CD4-positive, alpha-beta T cell treated with Interleukin-6 at 100 ng/mL for 8 hours (primary cell): ENCODE data around the gene RAPGEF4.
"Not testable (repeated sequence)": the region's sequence is repeated elsewhere in the genome, so short reads cannot be mapped to it uniquely, and the experiment has no call there.

ENCODE experiments used
- DNase-seq: peaks from one replicate; pipeline ENCODE4 v3.0.0-alpha.2; 2020; ENCODE audit warnings: mixed read lengths, low spot score

Gene RAPGEF4

DNA sequence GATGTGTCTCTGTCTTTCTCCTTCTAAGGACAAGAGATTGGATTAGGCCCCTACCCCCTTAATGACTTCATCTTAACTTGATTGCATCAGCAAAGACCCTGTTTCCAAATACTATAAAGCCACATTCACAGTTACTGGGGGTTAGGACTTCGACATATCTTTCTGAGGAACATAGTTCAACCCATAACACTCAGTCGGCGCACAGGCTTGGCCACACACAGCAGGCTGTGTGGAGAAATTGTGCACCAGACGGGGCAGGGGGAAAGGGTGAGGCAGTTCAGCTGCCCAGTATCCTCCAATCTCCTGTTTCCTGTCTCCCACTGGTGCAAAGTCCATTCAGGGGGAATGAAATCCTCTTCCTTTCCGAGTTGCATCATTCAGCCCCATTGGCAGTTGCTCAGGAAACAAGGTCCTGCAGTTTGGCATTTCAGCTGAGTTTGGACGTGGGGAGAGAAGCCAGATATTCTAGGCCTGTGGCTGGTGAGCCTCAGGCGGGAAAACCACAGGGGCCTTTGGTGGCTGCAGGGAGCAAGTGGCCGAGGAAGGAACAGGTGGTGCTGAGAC is 9.4 kb upstream of the RAPGEF4 start:
- DNase-seq = no peak

DNA sequence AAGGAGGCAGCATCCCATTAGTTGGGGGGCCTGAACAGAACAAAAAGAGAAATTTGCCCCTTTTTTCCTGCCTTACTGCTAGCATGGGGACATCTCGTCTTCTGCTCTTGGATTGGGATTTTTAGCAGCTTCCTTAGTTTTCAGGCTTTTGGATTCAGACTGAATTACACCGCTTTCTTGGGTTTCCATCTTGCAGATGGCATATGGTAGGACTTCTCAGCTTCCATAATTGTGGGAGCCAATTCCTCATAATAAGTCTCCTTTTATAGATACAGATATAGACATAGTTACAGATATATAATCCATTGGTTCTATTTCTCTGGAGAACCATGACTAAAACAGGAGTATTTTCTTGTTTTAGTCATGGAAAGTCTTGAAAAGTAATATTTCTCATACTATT is 5.2 kb upstream of the RAPGEF4 start:
- DNase-seq = no peak

DNA sequence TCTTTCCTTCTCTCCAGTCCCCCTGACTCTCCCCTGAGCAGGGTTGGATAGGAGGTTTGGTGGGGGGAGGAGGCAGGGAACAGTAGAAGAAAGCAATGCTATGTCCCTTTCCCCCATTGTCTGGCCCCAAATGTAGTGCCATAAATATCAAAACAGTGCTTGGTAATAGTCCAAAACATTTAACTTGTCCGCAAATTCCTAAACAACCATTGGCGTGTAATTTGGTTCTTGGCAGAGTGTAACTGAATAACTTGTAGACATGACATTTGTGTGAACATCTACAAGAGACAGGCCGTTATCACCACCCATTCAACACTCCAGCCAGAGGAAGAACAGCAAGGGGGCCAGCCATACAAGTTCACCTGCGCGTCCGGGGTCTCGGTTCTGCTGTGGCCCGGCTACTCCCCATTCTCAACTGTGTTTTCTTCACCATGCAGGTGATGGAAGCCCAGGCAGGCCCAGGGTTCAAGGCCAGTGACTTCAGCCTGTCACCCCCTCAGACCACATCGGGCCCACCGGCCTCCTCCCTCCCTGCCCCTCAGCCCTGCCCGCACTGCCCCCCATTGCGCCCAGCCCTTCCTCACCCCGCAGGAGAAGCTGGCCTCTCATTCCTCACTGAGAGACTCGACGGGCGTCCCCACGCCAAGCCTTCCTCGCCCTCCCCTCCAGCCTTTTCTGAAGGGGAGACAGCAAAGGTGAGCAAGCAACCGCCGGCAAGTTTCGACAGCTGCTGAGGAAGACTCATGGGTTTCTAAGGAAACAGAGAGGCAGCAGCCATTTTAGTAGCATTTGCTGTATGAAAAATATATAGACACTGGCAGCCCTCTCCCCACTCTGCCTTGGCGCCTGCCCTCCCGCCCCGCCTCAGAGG is 699 bp upstream of the RAPGEF4 start:
- DNase-seq = no peak

- DNase-seq = no peak
Measured at GRCh38 chr2:172736424-172737174, 954 bp downstream of the RAPGEF4 start.

DNA sequence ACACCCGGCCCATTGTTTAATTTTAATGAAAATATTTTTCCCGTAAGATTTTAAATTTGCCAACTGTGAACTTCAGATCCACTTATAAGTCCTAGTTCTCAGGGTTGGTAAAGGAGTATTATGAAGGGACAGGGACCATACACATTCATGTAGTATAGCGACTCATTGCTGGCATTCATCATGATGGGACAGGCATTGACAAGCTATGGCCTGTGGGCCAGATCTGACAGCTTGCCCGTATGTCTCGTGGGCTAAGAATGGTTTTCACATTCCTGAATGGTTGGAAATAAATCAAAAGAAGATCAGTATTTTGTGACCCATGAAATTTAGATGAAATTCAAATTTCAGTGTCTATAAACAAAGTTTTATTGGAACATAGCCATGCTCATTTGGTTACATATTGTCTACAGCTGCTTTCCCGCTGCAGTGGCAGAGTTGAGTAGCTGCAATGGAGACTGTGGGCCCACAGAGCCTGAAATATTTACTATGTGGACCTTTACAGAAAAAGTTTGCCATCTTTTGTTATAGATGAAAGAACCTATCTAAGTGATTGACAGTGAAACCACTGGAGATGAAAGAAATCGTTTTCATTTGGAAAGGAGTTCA is 4.1 kb downstream of the RAPGEF4 start:
- no peak for DNase-seq

GRCh38 chr2:172740856-172741255 is 5.2 kb downstream of the RAPGEF4 start:
- no peak for DNase-seq

DNA sequence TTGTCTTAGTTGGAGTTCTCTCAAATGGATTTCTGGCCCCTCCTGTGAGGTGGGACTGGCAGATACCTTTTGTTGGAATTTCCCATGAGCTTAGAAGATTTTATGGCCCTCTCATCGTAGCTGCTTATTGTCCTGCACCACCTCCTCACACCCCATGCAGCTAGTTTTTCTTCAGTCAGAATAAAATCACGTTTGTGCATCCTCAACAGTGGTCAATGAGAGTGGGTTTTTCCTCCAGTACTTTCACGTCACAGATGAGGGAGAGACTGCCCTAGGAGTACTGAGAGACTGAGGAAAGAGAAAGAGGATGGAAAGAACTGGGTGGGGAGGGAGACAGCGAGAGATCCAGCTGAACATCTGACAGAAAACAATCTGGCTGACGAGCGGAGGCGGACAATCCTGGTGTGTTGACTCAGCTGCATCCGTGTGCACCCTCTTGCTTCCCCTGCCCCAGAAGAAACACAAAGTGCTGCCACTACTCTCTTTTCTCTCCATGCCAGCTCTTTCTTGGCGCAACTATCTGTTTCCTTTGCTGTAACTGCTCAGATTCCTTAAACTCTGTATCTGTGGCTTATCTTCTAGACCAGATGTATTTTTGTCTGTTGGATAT is 7.4 kb downstream of the RAPGEF4 start:
- no peak for DNase-seq

- no peak for DNase-seq
Measured at GRCh38 chr2:172743898-172744297, 8.3 kb downstream of the RAPGEF4 start.

DNA sequence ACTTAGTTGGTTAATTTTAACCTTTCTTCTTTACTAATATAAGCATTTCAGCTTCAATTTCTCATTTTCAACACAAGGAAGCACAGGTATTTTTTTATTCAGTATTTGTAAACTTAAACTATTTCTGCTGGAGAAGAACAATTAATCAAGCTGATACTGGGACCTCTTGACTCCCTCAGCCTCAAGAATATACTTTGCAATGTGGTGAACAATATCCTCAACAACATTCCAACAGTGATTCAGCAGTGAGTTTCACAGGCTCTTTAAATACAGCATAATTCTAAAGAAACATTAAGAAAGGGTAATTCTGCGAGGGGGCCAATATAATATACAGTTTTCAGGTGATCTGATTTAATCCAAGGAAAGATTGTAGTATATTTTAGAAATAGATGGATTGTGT is 10.0 kb downstream of the RAPGEF4 start:
- no peak for DNase-seq

GRCh38 chr2:172748543-172748942 is 12.9 kb downstream of the RAPGEF4 start:
- not testable (repeated sequence) for DNase-seq

DNA sequence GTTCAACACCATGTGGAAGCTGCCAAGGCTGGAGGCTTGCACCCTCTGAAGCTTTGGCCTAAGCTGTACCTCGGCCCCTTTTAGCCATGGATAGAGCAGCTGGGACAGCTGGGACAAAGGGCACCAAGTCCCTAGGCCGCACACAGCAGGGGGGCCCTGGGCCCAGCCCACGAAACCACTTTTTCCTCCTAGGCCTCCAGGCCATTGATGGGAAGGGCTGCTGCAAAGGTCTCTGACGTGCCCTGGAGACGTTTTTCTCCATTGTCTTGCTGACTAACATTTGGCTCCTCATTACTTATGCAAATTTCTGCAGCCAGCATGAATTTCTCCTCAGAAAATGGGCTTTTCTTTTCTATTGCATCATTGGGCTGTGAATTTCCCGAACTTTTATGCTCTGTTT is 13.7 kb downstream of the RAPGEF4 start:
- no peak for DNase-seq

- no peak for DNase-seq
Measured at GRCh38 chr2:172751564-172751963, 15.9 kb downstream of the RAPGEF4 start.

- no peak for DNase-seq
Measured at GRCh38 chr2:172753610-172754009, 18.0 kb downstream of the RAPGEF4 start.

DNA sequence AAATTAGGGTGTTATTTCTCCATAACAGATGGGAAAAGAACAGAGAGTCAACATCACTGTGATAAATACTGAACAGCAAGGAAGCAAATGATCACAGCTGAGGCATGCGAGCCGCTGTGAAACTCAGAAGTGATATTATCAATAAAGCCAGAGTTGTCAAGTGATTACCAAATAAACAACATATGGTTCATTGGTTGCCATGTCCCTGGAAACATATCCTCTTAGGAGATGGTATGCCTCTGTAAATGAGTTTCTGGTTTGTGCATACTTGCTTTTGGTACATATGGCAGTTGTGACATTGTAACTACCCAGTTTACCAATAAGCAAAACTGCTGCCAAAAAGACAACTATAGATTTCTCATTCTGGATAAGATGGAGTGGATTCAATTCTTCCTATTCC is 23.8 kb downstream of the RAPGEF4 start:
- no peak for DNase-seq

DNA sequence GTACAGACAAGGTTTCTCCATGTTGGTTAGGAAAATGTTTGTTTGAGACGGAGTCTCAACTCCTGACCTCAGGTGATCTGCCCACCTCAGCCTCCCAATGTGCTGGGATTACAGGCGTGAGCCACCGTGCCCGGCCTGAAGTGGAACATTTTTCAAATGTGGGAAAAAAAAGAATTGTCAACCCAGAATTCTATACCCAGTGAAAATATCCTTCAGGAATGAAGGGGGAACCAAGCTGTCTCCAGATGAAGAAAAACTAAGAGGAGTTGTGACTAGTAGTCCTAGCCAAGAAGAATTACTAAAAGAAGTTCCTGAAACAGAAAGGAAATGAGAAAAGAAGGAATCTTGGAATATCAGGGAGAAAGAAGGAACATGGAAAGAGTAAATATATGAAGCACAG is 25.7 kb downstream of the RAPGEF4 start:
- DNase-seq = no peak

DNA sequence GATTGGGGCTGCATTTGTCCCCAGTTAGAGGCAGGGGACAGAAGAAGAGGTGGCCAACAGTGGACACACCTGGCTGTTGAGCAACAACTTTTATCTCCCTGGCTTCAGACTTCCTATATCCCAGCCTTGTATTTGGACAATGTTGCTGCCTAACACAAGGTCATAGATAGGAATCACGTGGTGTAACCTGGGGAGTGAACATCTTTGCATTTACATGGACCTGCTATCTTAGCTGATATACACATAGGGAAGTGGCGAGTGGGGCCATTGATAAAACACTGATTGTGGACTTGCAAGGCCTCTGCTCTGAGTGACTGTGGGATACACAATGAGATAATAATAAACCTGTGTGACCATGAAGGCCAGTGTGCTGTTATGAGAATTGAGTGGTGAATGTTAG is 26.9 kb downstream of the RAPGEF4 start:
- no peak for DNase-seq

DNA sequence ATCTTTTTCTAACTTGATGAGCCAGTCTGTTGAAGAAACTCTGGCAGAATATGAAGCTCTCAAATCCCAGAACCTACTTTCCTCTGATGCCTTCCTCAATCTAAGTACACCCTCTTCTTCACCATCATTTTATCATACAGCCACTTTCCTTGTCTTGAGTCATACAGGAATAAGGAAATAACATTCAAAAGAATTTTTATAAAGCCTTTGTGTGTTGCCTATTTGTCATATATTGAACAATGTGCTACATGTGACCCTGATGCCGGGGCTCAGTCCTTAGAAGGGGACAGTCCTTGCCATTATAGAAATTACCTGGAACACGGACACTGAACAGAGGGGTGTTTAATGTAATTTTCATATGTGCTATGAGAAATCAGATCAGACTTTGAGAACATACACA is 27.4 kb downstream of the RAPGEF4 start:
- DNase-seq = no peak

GRCh38 chr2:172765662-172766061 is 30.0 kb downstream of the RAPGEF4 start:
- no peak for DNase-seq

DNA sequence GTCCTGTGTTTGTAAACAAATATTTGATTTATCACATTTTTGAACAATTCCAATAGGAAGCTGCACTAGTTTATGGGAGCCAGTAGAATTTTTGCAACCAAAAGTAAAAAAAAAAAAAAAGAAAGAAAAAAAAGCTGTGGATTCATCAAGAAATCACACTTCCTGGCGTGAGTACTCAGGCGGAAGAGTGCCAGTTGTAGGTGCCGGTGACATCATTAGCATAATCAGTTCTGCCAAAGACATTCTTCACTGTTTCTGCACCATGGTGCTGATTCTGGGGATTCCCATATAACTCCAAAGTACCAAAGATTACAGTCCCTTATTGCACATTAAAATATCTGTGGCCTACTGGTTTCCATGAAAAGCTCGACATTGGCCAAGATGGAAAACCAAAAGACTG is 32.8 kb downstream of the RAPGEF4 start:
- no peak for DNase-seq

DNA sequence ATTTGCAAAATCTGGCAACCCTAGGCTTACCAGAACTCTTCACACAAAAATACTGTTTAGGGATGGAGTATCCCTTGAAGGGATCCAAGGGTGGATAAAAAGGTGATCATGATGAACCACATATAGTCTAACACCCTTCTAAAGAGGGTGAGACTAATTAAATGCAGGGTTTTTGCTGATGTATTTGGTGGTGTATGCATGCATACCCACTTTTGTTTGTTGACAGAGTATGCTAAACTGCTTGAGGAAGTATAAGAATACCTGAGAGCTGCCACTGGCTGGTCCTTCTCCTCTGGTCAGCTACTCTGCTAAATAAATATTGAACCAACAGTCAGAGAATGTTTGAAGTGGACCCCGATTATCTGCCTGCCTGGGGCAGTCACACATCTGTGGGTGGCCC is 34.2 kb downstream of the RAPGEF4 start:
- DNase-seq = no peak

GRCh38 chr2:172770887-172771286 is 35.2 kb downstream of the RAPGEF4 start:
- no peak for DNase-seq

- no peak for DNase-seq
Measured at GRCh38 chr2:172772633-172773032, 37.0 kb downstream of the RAPGEF4 start.
